Stimulated activated CD8-positive, alpha-beta memory T cell treated with anti-CD3 and anti-CD28 coated beads, Interleukin-12 subunit alpha, Interleukin-12 subunit beta, amount 100 ng/mL, for 4 hours (primary cell): Measurements from ENCODE around the gene SLC37A4.
"Not testable (repeated sequence)": the region's sequence is repeated elsewhere in the genome, so short reads cannot be mapped to it uniquely, and the experiment has no call there.

Experiments
- DNase-seq: peaks from one replicate; pipeline ENCODE4 v3.0.0-alpha.2; 2020; ENCODE audit warnings: low read depth

The SLC37A4 gene

GRCh38 chr11:119041821-119042514 is 11.3 kb upstream of the SLC37A4 start:
- DNase-seq: no peak

GRCh38 chr11:119039471-119039870 is 8.8 kb upstream of the SLC37A4 start:
- DNase-seq: not testable (repeated sequence)

- DNase-seq: no peak
These were observed 8.2 kb upstream of the SLC37A4 start for GRCh38 chr11:119038884-119039283.

- DNase-seq: no peak
These were observed 4.1 kb upstream of the SLC37A4 start for GRCh38 chr11:119034813-119035212.

GRCh38 chr11:119033421-119033820 is 2.7 kb upstream of the SLC37A4 start:
- not testable (repeated sequence) for DNase-seq

- no peak for DNase-seq
These were observed 1.2 kb upstream of the SLC37A4 start for GRCh38 chr11:119031912-119032280.

GRCh38 chr11:119030029-119030328 is 698 bp downstream of the SLC37A4 start:
- no peak for DNase-seq

GRCh38 chr11:119029340-119030028 is 1.2 kb downstream of the SLC37A4 start:
- DNase-seq: peak; percentile 14

GRCh38 chr11:119029069-119029339 is 1.7 kb downstream of the SLC37A4 start:
- no peak for DNase-seq

- no peak for DNase-seq
These were observed 2.2 kb downstream of the SLC37A4 start for GRCh38 chr11:119028346-119029068.

- no peak for DNase-seq
These were observed 2.9 kb downstream of the SLC37A4 start for GRCh38 chr11:119027561-119028345.

GRCh38 chr11:119026970-119027369 is 3.7 kb downstream of the SLC37A4 start:
- no peak for DNase-seq

GRCh38 chr11:119025978-119026766 is 4.5 kb downstream of the SLC37A4 start:
- no peak for DNase-seq

- DNase-seq: no peak
These were observed 5.1 kb downstream of the SLC37A4 start for GRCh38 chr11:119025541-119025940.

- DNase-seq: no peak
These were observed 5.6 kb downstream of the SLC37A4 start for GRCh38 chr11:119025099-119025473.

GRCh38 chr11:119024430-119025098 is 6.1 kb downstream of the SLC37A4 start:
- no peak for DNase-seq

GRCh38 chr11:119023741-119024140 is 6.9 kb downstream of the SLC37A4 start:
- no peak for DNase-seq

GRCh38 chr11:119021631-119022030 is 9.0 kb downstream of the SLC37A4 start:
- DNase-seq: no peak

- no peak for DNase-seq
These were observed 10.7 kb downstream of the SLC37A4 start for GRCh38 chr11:119019996-119020395.

- peak; percentile 87 for DNase-seq
These were observed 12.4 kb downstream of the SLC37A4 start, which contains the start of the genes RPS25 and TRAPPC4 for GRCh38 chr11:119018074-119018938. RPS25 (minus strand) TSS chr11:119018343; CDS start chr11:119018284, 59 bp downstream. TRAPPC4 (plus strand) TSS chr11:119018766; CDS start chr11:119018796, 30 bp downstream.
